HEK293 (cell line): ENCODE results near the gene TAF12.

Source experiments
- BCL11A ChIP-seq: fragments of 450-650 bp; formaldehyde crosslinking; IDR thresholded peaks from 2 replicates; pipeline ENCODE4 v1.5.1; 2016; ENCODE audit warnings: low read depth, missing biosample characterization, missing genetic modification characterization
- CTCF ChIP-seq: fragments of 450-650 bp; formaldehyde crosslinking; IDR thresholded peaks from 2 replicates; pipeline ENCODE4 v1.5.1; 2016; ENCODE audit warnings: missing biosample characterization, missing genetic modification characterization
- FEZF1 ChIP-seq: fragments of 450-650 bp; formaldehyde crosslinking; IDR thresholded peaks from 2 replicates; pipeline ENCODE4 v1.5.1; 2016; ENCODE audit warnings: missing biosample characterization, missing genetic modification characterization
- GLIS2 ChIP-seq: fragments of 450-650 bp; formaldehyde crosslinking; IDR thresholded peaks from 2 replicates; pipeline ENCODE4 v1.5.1; 2016; ENCODE audit warnings: missing biosample characterization, missing genetic modification characterization
- OSR2 ChIP-seq: fragments of 450-650 bp; formaldehyde crosslinking; IDR thresholded peaks from 2 replicates; pipeline ENCODE4 v1.5.1; 2016; ENCODE audit warnings: missing biosample characterization, missing genetic modification characterization
- PATZ1 ChIP-seq: fragments of 450-650 bp; formaldehyde crosslinking; IDR thresholded peaks from 2 replicates; pipeline ENCODE4 v1.5.1; 2016; ENCODE audit warnings: missing biosample characterization, missing genetic modification characterization
- REPIN1 ChIP-seq: fragments of 450-650 bp; formaldehyde crosslinking; IDR thresholded peaks from 2 replicates; pipeline ENCODE4 v1.5.1; 2017; ENCODE audit warnings: missing biosample characterization, missing genetic modification characterization, low read depth
- SP2 ChIP-seq: fragments of 450-650 bp; formaldehyde crosslinking; IDR thresholded peaks from 2 replicates; pipeline ENCODE4 v1.5.1; 2016; ENCODE audit warnings: missing biosample characterization, missing genetic modification characterization
- SP3 ChIP-seq: fragments of 450-650 bp; formaldehyde crosslinking; IDR thresholded peaks from 2 replicates; pipeline ENCODE4 v1.5.1; 2016; ENCODE audit warnings: missing biosample characterization, missing genetic modification characterization
- SP7 ChIP-seq: fragments of 450-650 bp; formaldehyde crosslinking; IDR thresholded peaks from 2 replicates; pipeline ENCODE4 v1.5.1; 2016; ENCODE audit warnings: missing biosample characterization, missing genetic modification characterization
- ZBTB17 ChIP-seq: fragments of 450-650 bp; formaldehyde crosslinking; IDR thresholded peaks from 2 replicates; pipeline ENCODE4 v1.5.1; 2016; ENCODE audit warnings: missing biosample characterization, missing genetic modification characterization
- ZBTB48 ChIP-seq: fragments of 450-650 bp; formaldehyde crosslinking; IDR thresholded peaks from 2 replicates; pipeline ENCODE4 v1.5.1; 2016; ENCODE audit warnings: missing biosample characterization, missing genetic modification characterization
- ZFP69B ChIP-seq: fragments of 450-650 bp; formaldehyde crosslinking; IDR thresholded peaks from 2 replicates; pipeline ENCODE4 v1.5.1; 2016; ENCODE audit warnings: missing biosample characterization, missing genetic modification characterization
- ZNF157 ChIP-seq: fragments of 450-650 bp; formaldehyde crosslinking; IDR thresholded peaks from 2 replicates; pipeline ENCODE4 v1.5.1; 2016; ENCODE audit warnings: missing biosample characterization, missing genetic modification characterization
- ZNF16 ChIP-seq: fragments of 450-650 bp; formaldehyde crosslinking; IDR thresholded peaks from 2 replicates; pipeline ENCODE4 v1.5.1; 2016; ENCODE audit warnings: low read depth, missing biosample characterization, missing genetic modification characterization
- ZNF221 ChIP-seq: fragments of 450-650 bp; formaldehyde crosslinking; IDR thresholded peaks from 2 replicates; pipeline ENCODE4 v1.5.1; 2017; ENCODE audit warnings: missing biosample characterization, missing genetic modification characterization, borderline replicate concordance
- ZNF23 ChIP-seq: fragments of 450-650 bp; formaldehyde crosslinking; IDR thresholded peaks from 2 replicates; pipeline ENCODE4 v1.5.1; 2016; ENCODE audit warnings: missing biosample characterization, missing genetic modification characterization, borderline replicate concordance
- ZNF280C ChIP-seq: fragments of 450-650 bp; formaldehyde crosslinking; IDR thresholded peaks from 2 replicates; pipeline ENCODE4 v1.5.1; 2016; ENCODE audit warnings: missing biosample characterization, missing genetic modification characterization
- ZNF302 ChIP-seq: fragments of 450-650 bp; formaldehyde crosslinking; IDR thresholded peaks from 2 replicates; pipeline ENCODE4 v1.5.1; 2016; ENCODE audit warnings: missing biosample characterization, missing genetic modification characterization, low read depth
- ZNF335 ChIP-seq: fragments of 450-650 bp; formaldehyde crosslinking; conservative IDR thresholded peaks from 2 replicates; pipeline ENCODE4 v1.5.1; 2016; ENCODE audit warnings: missing biosample characterization, missing genetic modification characterization
- ZNF394 ChIP-seq: fragments of 450-650 bp; formaldehyde crosslinking; IDR thresholded peaks from 2 replicates; pipeline ENCODE4 v1.5.1; 2016; ENCODE audit warnings: missing biosample characterization, missing genetic modification characterization, mild to moderate bottlenecking, moderate library complexity, borderline replicate concordance
- ZNF560 ChIP-seq: fragments of 450-650 bp; formaldehyde crosslinking; IDR thresholded peaks from 2 replicates; pipeline ENCODE4 v1.5.1; 2017; ENCODE audit warnings: missing biosample characterization, missing genetic modification characterization, borderline replicate concordance
- ZNF610 ChIP-seq: fragments of 450-650 bp; formaldehyde crosslinking; IDR thresholded peaks from 2 replicates; pipeline ENCODE4 v1.5.1; 2016; ENCODE audit warnings: missing biosample characterization, missing genetic modification characterization, borderline replicate concordance
- ZNF645 ChIP-seq: fragments of 450-650 bp; formaldehyde crosslinking; IDR thresholded peaks from 2 replicates; pipeline ENCODE4; 2016; ENCODE audit warnings: missing biosample characterization, missing genetic modification characterization
- ZNF692 ChIP-seq: fragments of 450-650 bp; formaldehyde crosslinking; IDR thresholded peaks from 2 replicates; pipeline ENCODE4 v1.5.1; 2016; ENCODE audit warnings: missing biosample characterization, missing genetic modification characterization
- ZNF76 ChIP-seq: fragments of 450-650 bp; formaldehyde crosslinking; IDR thresholded peaks from 2 replicates; pipeline ENCODE4; 2016; ENCODE audit warnings: low read depth, missing biosample characterization, missing genetic modification characterization, borderline replicate concordance
- ZNF843 ChIP-seq: fragments of 450-650 bp; formaldehyde crosslinking; IDR thresholded peaks from 2 replicates; pipeline ENCODE4 v1.5.1; 2016; ENCODE audit warnings: missing biosample characterization, missing genetic modification characterization
- ZSCAN18 ChIP-seq: fragments of 450-650 bp; formaldehyde crosslinking; IDR thresholded peaks from 2 replicates; pipeline ENCODE4 v1.5.1; 2016; ENCODE audit warnings: missing biosample characterization, missing genetic modification characterization

Gene TAF12

GRCh38 chr1:28642847-28643635 lies at the start of gene TAF12 (continued):
- TF ChIP-seq PATZ1 (tag by site-specific recombination) (peak; percentile 81), ZFP69B (tag by site-specific recombination) (peak; percentile 60; the same call in 1 of the 2 replicates), FEZF1 (tag by site-specific recombination) (peak; percentile 94), ZNF843 (tag by site-specific recombination) (peak; percentile 48; the same call in 1 of the 2 replicates), ZNF610 (tag by site-specific recombination) (peak; percentile 69; the same call in 1 of the 2 replicates), ZNF157 (tag by site-specific recombination) (no peak), SP7 (tag by site-specific recombination) (peak; percentile 85), ZSCAN18 (tag by site-specific recombination) (peak; percentile 22; the same call in 1 of the 2 replicates), ZBTB17 (tag by site-specific recombination) (peak; percentile 92), REPIN1 (peak; percentile 74; the same call in 1 of the 2 replicates), ZNF560 (tag by site-specific recombination) (no peak), ZNF394 (tag by site-specific recombination) (peak; percentile 25; the same call in 1 of the 2 replicates), SP3 (tag by site-specific recombination) (peak; percentile 80), ZNF692 (tag by site-specific recombination) (peak; percentile 78), ZNF335 (tag by site-specific recombination) (peak; percentile 96), GLIS2 (tag by site-specific recombination) (no peak), ZNF302 (tag by site-specific recombination) (no peak), CTCF (peak; percentile 95), ZNF221 (no peak), ZNF23 (tag by site-specific recombination) (no peak), BCL11A (no peak), ZBTB48 (peak; percentile 96), OSR2 (tag by site-specific recombination) (no peak), ZNF16 (tag by site-specific recombination) (no peak), ZNF280C (tag by site-specific recombination) (no peak), ZNF645 (tag by site-specific recombination) (no peak), SP2 (tag by site-specific recombination) (peak; percentile 89), ZNF76 (peak; percentile 90)
